Neural cell (in vitro differentiated cells): ENCODE data around the gene ZNF618. TPM values are rescaled to one million over a fixed set of nuclear protein-coding genes. Genes with fewer than 3 reads are reported as not detected.

ENCODE experiments used
- H2AFZ ChIP-seq: fragments of 200-600, 300-800 bp; sonication (generic), shearing (Covaris generic); 2 replicates; pipeline ENCODE4 v1.6.0; 2014; ENCODE audit warnings: low read depth, mild to moderate bottlenecking, antibody characterized with exemption, low read length, moderate library complexity
- H3F3A ChIP-seq: fragments of 200-600 bp; shearing (Covaris generic); 2 replicates; pipeline ENCODE4 v1.6.1; 2016; ENCODE audit warnings: mild to moderate bottlenecking, moderate library complexity, mixed read lengths, antibody characterized with exemption, low read length; ENCODE audit not compliant: insufficient read depth, poor library complexity, severe bottlenecking
- H3K27ac ChIP-seq: fragments of 200-600, 300-800 bp; sonication (generic), shearing (Covaris generic); 2 replicates; pipeline ENCODE4 v1.5.1; 2014; ENCODE audit warnings: mild to moderate bottlenecking, low read length, moderate library complexity
- H3K27me3 ChIP-seq: fragments of 300-800, 200-600 bp; sonication (generic), shearing (Covaris generic); 2 replicates; pipeline ENCODE4 v1.6.0; 2014; ENCODE audit warnings: mild to moderate bottlenecking, low read depth, low read length, moderate library complexity; ENCODE audit not compliant: insufficient read depth
- H3K36me3 ChIP-seq: fragments of 300-800, 200-600 bp; sonication (generic), shearing (Covaris generic); 2 replicates; pipeline ENCODE4 v1.5.1; 2014; ENCODE audit warnings: mild to moderate bottlenecking, antibody characterized with exemption, low read length, moderate library complexity; ENCODE audit not compliant: insufficient read depth
- H3K4me2 ChIP-seq: fragments of 300-800, 200-600 bp; sonication (generic), shearing (Covaris generic); 2 replicates; pipeline ENCODE4 v1.6.0; 2014; ENCODE audit warnings: mild to moderate bottlenecking, low read length
- H3K4me3 ChIP-seq: fragments of 300-800, 200-600 bp; sonication (generic), shearing (Covaris generic); 2 replicates; pipeline ENCODE4 v1.5.1; 2014; ENCODE audit warnings: mild to moderate bottlenecking, low read length, moderate library complexity
- H3K79me2 ChIP-seq: fragments of 200-600 bp; shearing (Covaris generic); replicated peaks from 2 replicates; pipeline ENCODE4 v1.6.0; 2014; ENCODE audit warnings: mild to moderate bottlenecking, low read length, moderate library complexity; ENCODE audit not compliant: insufficient read depth
- H3K9ac ChIP-seq: fragments of 300-800, 200-600 bp; sonication (generic), shearing (Covaris generic); 2 replicates; pipeline ENCODE4 v1.6.1; 2016; ENCODE audit warnings: mild to moderate bottlenecking, low read length, mixed read lengths
- H3K9me2 ChIP-seq: fragments of 200-600 bp; shearing (Covaris generic); 2 replicates; pipeline ENCODE4 v1.6.1; 2016; ENCODE audit warnings: mild to moderate bottlenecking, low read length, mixed read lengths; ENCODE audit not compliant: insufficient read depth
- H3K9me3 ChIP-seq: fragments of 200-600, 300-800 bp; sonication (generic), shearing (Covaris generic); 2 replicates; pipeline ENCODE4 v1.6.1; 2016; ENCODE audit warnings: mild to moderate bottlenecking, mixed run types, low read length, moderate library complexity, mixed read lengths
- H4K20me1 ChIP-seq: fragments of 200-600 bp; shearing (Covaris generic); 2 replicates; pipeline ENCODE4 v1.6.1; 2016; ENCODE audit warnings: mild to moderate bottlenecking, mixed run types; ENCODE audit not compliant: insufficient read depth
- EP300 ChIP-seq: fragments of 450-650 bp; conservative IDR thresholded peaks from 2 replicates; pipeline ENCODE4 v1.6.1; 2014; ENCODE audit warnings: antibody characterized with exemption, mild to moderate bottlenecking, moderate library complexity; ENCODE audit not compliant: poor library complexity, severe bottlenecking
- EZH2 ChIP-seq: fragments of 200-600, 300-800 bp; shearing (Covaris generic), sonication (generic); IDR thresholded peaks from 2 replicates; pipeline ENCODE4 v1.6.1; 2014; ENCODE audit warnings: antibody characterized with exemption, low read length, borderline replicate concordance, mild to moderate bottlenecking; ENCODE audit not compliant: insufficient read depth, poor library complexity, severe bottlenecking
- MXI1 ChIP-seq: fragments of 450-650 bp; conservative IDR thresholded peaks from 2 replicates; pipeline ENCODE4 v1.6.1; 2014; ENCODE audit warnings: antibody characterized with exemption, mild to moderate bottlenecking; ENCODE audit not compliant: poor library complexity, severe bottlenecking
- POLR2AphosphoS5 ChIP-seq: IDR thresholded peaks from 2 replicates; pipeline ENCODE4 v1.6.1; 2012
- RAD21 ChIP-seq: fragments of 450-650 bp; conservative IDR thresholded peaks from 2 replicates; pipeline ENCODE4 v1.6.1; 2014; ENCODE audit warnings: antibody characterized with exemption, mild to moderate bottlenecking, moderate library complexity
- REST ChIP-seq: IDR thresholded peaks from 2 replicates; pipeline ENCODE4 v1.6.1; 2012; ENCODE audit warnings: borderline replicate concordance
- SMC3 ChIP-seq: fragments of 450-650 bp; conservative IDR thresholded peaks from 2 replicates; pipeline ENCODE4 v1.6.1; 2014; ENCODE audit warnings: antibody characterized with exemption, mild to moderate bottlenecking, moderate library complexity; ENCODE audit not compliant: poor library complexity
- TAF1 ChIP-seq: IDR thresholded peaks from 2 replicates; pipeline ENCODE4 v1.6.1; 2012; ENCODE audit warnings: low read depth
- polyA plus RNA-seq: library from polyadenylated mRNA; depleted of rRNA; stranded (reverse); fragments of >200 nt; gene quantifications from 2 replicates; pipeline ENCODE4 v1.2.3, GENCODE V29; 2014
- TF ChIP-seq, protein P1 (sequence below): fragments of 450-650 bp; IDR thresholded peaks from 2 replicates; pipeline ENCODE4 v1.5.1; 2014; ENCODE audit warnings: antibody characterized with exemption, mild to moderate bottlenecking, moderate library complexity; ENCODE audit not compliant: poor library complexity, severe bottlenecking

The ZNF618 gene
- polyA plus RNA-seq, 1 donor from 2014 or later: 7.1 TPM

- Histone ChIP-seq H3K36me3 (no peaks in the 10 kb centered on the region), H3K9me2 (no peaks in the 10 kb centered on the region), H3K9ac (no peak overlapping the region), H4K20me1 (no peaks in the 10 kb centered on the region), H3K4me3 (no peak overlapping the region), H3K27ac (no peak overlapping the region), H3K4me2 (no peak overlapping the region), H2AFZ (no peak overlapping the region), H3F3A (no peaks in the 10 kb centered on the region), H3K27me3 (no peaks in the 10 kb centered on the region), H3K9me3 (no peaks in the 10 kb centered on the region), H3K79me2 (no peaks in the 10 kb centered on the region)
- no peak for TF ChIP-seq EP300
- TF ChIP-seq EZH2: no peak
- no peak for TF ChIP-seq TAF1
- no peak for TF ChIP-seq POLR2AphosphoS5
- TF ChIP-seq, protein P1, sequence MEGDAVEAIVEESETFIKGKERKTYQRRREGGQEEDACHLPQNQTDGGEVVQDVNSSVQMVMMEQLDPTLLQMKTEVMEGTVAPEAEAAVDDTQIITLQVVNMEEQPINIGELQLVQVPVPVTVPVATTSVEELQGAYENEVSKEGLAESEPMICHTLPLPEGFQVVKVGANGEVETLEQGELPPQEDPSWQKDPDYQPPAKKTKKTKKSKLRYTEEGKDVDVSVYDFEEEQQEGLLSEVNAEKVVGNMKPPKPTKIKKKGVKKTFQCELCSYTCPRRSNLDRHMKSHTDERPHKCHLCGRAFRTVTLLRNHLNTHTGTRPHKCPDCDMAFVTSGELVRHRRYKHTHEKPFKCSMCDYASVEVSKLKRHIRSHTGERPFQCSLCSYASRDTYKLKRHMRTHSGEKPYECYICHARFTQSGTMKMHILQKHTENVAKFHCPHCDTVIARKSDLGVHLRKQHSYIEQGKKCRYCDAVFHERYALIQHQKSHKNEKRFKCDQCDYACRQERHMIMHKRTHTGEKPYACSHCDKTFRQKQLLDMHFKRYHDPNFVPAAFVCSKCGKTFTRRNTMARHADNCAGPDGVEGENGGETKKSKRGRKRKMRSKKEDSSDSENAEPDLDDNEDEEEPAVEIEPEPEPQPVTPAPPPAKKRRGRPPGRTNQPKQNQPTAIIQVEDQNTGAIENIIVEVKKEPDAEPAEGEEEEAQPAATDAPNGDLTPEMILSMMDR: no peak
- no peak for TF ChIP-seq RAD21
- TF ChIP-seq REST: no peak
- no peak for TF ChIP-seq MXI1
- no peak for TF ChIP-seq SMC3
These were observed 24.8 kb upstream of the ZNF618 start for GRCh38 chr9:113851359-113851758.

- Histone ChIP-seq H3K27ac (no peak overlapping the region), H2AFZ (no peak overlapping the region), H3K4me3 (no peak overlapping the region), H3K9me3 (no peaks in the 10 kb centered on the region), H3K79me2 (no peaks in the 10 kb centered on the region), H3K9ac (no peak overlapping the region), H3K27me3 (no peaks in the 10 kb centered on the region), H3F3A (no peaks in the 10 kb centered on the region), H3K4me2 (no peak overlapping the region), H4K20me1 (no peaks in the 10 kb centered on the region), H3K9me2 (no peaks in the 10 kb centered on the region), H3K36me3 (no peaks in the 10 kb centered on the region)
- TF ChIP-seq EP300 (no peak), POLR2AphosphoS5 (no peak), REST (no peak), TAF1 (no peak), MXI1 (no peak), SMC3 (no peak), EZH2 (no peak), RAD21 (no peak)
- TF ChIP-seq, protein P1: no peak
These were observed 24.2 kb upstream of the ZNF618 start for GRCh38 chr9:113851873-113852272.
